Gastroesophageal sphincter (tissue), 3 donors: ENCODE measurements around the gene LTA.

ENCODE experiments used
- CTCF ChIP-seq, 4 experiments: fragments of 200-600 bp in 2 of 4; fragments of 450-650 bp in 2 of 4; sonication (generic) in 1 of 4; IDR thresholded peaks; one replicate each; pipeline ENCODE4 v1.5.1; 2017 to 2019; ENCODE audit warnings: antibody characterized with exemption in 4 of 4, mild to moderate bottlenecking in 2 of 4, moderate library complexity in 2 of 4
- POLR2A ChIP-seq, 2 donors: fragments of 450-650 bp; IDR thresholded peaks; one replicate each; pipeline ENCODE4 v1.6.1; 2017; ENCODE audit warnings: antibody characterized with exemption in 2 of 2, mild to moderate bottlenecking in 2 of 2, moderate library complexity in 1 of 2
- POLR2AphosphoS5 ChIP-seq: sonication (generic); formaldehyde crosslinking; IDR thresholded peaks from one replicate; pipeline ENCODE4 v1.6.1; 2017; ENCODE audit warnings: antibody characterized with exemption

- no peak for TF ChIP-seq CTCF (IDR thresholded peaks at IDR 0.05)
- no peak for TF ChIP-seq POLR2A (IDR thresholded peaks at IDR 0.05)
- TF ChIP-seq POLR2AphosphoS5: no peak
Observed at GRCh38 chr6:31586599-31587281, 14.7 kb downstream of the LTA start.
